CD4-positive, alpha-beta T cell treated with Interleukin-6 for 4 hours (primary cell): ENCODE results near the gene DCUN1D3.
"Not testable (repeated sequence)": the region's sequence is repeated elsewhere in the genome, so short reads cannot be mapped to it uniquely, and the experiment has no call there.

Source experiments
- DNase-seq: peaks from one replicate; pipeline ENCODE4 v3.0.0-alpha.2; 2020; ENCODE audit warnings: mixed read lengths

Gene DCUN1D3

DNA sequence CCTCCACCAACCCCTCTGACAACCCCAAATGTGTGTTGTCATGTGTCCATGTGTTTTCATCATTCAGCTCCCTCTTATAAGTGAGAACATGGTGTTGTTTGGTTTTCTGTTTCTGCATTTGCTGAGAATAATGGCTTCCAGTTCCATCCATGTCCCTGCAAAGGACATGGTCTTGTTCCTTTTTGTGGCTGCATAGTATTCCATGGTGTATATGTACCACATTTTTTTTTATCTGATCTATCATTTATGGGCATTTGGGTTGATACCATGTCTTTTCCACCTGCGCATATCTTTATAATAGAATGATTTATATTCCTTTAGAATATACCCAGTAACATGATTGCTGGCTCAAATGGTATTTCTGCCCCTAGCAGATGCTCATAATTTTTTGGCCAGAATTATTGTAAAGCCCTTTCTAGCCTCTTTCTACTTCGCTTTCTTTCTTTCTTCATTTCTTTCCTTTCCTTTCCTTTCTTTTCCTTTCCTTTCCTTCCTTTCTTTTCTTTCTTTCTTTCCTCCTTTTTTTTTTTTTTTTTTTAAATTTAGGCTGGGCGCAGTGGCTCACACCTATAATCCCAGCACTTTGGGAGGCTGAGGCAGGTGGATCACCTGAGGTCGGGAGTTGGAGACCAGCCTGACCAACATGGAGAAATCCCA is 81.1 kb downstream of the DCUN1D3 start:
- no peak for DNase-seq

DNA sequence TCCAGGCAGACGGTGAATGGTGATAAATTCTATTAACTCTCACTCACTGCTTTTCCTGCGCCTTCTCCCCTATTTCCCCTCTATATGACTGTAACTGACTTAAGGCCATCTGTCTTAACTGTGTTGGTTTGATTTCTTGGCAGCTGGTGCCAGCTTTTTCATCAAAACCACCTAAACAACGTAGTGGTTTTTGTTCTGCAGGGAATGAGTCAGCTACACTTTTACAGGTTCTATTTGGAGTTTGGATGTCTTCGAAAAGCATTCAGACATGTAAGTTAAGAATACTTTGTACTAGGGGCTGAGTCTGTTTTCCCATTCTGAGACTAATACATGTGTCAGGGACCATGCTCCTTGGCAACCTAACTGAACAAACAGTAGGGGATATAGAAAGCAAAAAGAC is 85.4 kb downstream of the DCUN1D3 start:
- no peak for DNase-seq

DNA sequence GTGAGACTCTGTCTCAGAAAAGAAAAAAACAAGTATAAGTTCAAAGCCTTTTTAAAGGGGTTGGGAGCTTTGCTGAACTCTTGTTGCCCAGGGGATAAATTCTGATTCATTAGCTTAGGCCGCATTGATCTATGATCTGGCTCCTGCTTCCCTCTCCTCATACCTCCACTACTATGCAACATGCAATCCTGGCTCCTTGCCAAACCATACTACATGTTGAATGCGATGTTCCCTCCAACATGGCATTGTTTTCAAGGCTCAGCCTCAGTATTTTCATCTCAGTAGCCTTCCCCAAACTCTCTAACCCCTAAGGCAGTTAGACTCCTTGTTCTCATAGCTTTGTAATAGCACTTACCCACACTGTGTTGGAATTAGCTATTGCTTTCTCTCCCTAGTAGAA is 87.6 kb downstream of the DCUN1D3 start:
- DNase-seq, result no peak

DNA sequence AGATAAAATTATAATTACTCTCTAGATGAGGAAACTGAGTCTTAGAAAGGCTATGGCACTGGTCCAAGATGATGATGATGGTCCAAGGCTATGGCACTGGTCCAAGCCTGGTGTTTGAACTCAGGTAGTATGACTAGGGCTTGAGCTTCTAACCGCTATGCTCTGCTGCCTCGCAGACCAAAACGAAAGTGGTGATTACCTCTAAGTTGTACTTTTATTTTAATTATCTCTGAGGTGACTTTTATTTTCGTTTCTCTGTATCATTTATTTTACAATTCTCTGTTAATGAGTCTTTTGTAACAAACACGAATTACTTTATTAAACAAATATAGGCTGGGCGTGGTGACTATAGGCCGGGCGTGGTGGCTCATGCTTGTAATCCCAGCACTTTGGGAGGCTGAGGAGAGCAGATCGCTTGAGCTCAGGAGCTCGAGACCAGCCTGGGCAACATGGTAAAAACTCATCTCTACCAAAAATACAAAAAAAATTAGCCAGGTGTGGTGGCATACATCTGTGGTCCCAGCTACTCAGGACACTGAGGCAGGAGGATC is 88.2 kb downstream of the DCUN1D3 start:
- no peak for DNase-seq

DNA sequence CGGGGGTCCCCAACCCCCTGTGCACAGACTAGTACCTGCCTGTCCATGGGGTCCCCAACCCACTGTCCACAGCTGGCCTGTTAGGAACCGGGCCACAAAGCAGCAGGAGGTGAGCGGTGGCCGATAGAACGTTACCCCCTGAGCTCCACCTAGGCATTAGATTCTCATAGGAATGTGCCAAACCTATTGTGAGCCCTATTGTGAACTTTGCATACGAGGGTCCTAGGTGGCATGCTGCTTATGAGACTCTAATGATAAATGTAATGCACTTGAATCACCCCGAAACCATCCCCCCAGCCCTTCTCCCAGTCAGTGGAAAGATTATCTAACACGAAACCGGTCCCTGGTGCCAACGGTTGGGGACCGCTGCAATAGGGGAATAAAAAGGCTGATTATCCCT is 92.3 kb downstream of the DCUN1D3 start:
- DNase-seq, result no peak

DNA sequence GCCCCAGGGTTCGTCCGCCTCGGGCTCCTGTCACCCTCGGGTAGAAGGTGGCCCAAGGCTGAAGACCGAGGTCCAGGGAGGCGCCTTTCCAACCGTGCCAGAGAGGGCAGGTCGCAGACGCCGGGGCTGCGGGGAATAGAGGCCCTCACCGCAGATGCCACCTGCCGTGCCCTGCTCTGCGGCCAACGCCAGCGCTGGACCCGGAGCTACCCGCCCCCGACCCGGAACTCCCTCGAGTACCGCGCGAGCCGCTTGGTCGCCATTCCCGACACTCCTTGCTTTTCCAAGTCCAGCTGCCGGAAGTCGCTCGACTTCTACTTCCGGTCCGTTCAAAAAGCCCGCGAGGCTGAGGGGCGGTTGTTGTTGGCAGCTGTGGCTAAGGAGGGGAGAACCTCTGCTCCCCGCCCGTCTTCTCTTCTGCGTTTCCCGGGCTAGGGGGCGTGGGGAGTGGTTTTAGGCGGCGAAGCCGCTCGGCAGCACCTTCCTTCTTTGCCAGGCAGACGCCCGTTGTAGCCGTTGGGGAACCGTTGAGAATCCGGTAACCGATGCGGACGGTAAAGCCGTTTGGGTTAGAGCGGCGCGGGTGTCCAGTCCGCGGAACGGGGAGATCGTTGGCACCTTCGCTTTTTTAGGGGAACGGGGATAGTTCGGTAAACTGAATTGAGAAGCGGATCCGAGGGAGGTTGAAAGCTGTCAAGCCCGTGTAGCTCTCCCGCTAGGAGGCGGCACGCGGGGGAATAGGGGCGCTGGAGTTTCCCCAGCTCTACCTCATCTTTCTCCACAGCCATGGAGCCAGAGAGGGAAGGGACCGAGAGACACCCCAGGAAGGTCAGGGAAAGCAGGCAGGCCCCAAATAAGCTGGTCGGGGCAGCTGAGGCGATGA is 93.7 kb downstream of the DCUN1D3 start, which contains the start of the genes ERI2 and REXO5:
Gene ERI2, minus strand, starts transcription at position 305 of the 883 bp plus-strand sequence. Its CDS starts 42 bp downstream, at position 263.
Gene REXO5, plus strand, starts transcription at position 360 of the 883 bp plus-strand sequence. Its CDS starts 427 bp downstream, at position 787.
- peak; percentile 75 for DNase-seq

DNA sequence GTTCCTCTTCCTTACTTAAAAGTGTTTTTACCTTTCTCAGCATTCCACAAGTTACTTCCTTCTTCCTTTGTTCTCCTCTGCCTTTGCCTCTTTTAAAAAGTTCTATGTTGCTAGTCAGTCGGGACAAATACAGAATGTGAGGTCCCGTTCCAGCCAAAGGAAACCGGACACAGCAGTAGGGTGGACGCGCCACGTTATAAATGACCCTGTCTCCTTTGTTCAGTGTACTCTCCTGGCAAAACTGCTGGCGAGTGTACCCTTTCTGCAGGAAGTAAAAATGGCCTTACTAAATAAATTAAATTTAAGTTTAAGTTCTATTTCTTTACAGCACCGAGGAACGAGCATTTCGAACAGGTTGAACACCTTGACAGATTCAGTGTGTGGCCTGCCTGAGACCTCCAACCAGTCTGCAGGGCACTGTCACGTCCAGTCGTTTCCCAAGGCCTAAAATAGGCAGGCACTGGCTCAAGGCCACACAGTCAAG is 94.4 kb downstream of the DCUN1D3 start:
- DNase-seq, result not testable (repeated sequence)
